ENCODE data around the gene RNF168. TPM values are rescaled to one million over a fixed set of nuclear protein-coding genes. Genes with fewer than 3 reads are reported as not detected.
A peak's percentile ranks its signal among the peaks of the same experiment; 100 is the strongest.
"Not testable (repeated sequence)": the region's sequence is repeated elsewhere in the genome, so short reads cannot be mapped to it uniquely, and the experiment has no call there.

RNF168 gene
- total and polyA plus RNA-seq, 12 donors = 6.4 to 32.8 (median 20.4) TPM

GRCh38 chr3:196432137-196432879 lies 71.3 kb downstream of the RNF168 start, which contains the start of gene UBXN7:
TSS of gene UBXN7 (minus strand) at chr3:196432427. CDS start at chr3:196432399, 28 bp downstream.
- peak; percentile 95 to 98 for DNase-seq
- Histone ChIP-seq H3K27me3 (no peaks in the 10 kb centered on the region), H3K4me3 (peak within 1 kb of the TSS; percentile 71 to 100 (median 96)), H3K9me3 (no peaks in the 10 kb centered on the region), H3K27ac (peak within 1 kb of the TSS; percentile 80 to 99 (median 94)), H3K4me1 (peaks cover 0 to 44% (median 24%) of the 10 kb centered on the region in 9 donors), H3K36me3 (peaks cover 0 to 8% (median 0%) of the 10 kb centered on the region in 9 donors)
- WGBS, 2 donors = 0 to 1% methylated on average over 67 of the region's 67 CpGs
- intact Hi-C loops (cut with DNase I) = loop anchor here in 3 of 10 donors (5.0 to 10.0 kb wide), 2 partner anchors 70 to 118 kb away; partner anchors contain the start of genes RNF168 (in 2 of the 3) and DYNLT2B (in 1 of the 3)
- TF ChIP-seq CTCF (IDR thresholded peaks at IDR 0.05) = no peak
- peak; percentile 97 to 99 (median 98) for ATAC-seq

GRCh38 chr3:196431181-196432136 lies 72.1 kb downstream of the RNF168 start:
- Histone ChIP-seq H3K27ac (peak overlapping the region; percentile 80 to 99 (median 94)), H3K27me3 (no peaks in the 10 kb centered on the region), H3K9me3 (no peaks in the 10 kb centered on the region), H3K4me3 (peak overlapping the region; percentile 71 to 100 (median 96)), H3K4me1 (peaks cover 0 to 50% (median 24%) of the 10 kb centered on the region in 9 donors), H3K36me3 (peaks cover 0 to 16% (median 0%) of the 10 kb centered on the region in 9 donors)
- intact Hi-C loops (cut with DNase I) = loop anchor here in 3 of 10 donors (5.0 to 10.0 kb wide), 2 partner anchors 71 to 117 kb away; partner anchors contain the start of genes RNF168 (in 2 of the 3) and DYNLT2B (in 1 of the 3)
- 1 to 2% methylated on average over 46 to 50 of the region's 50 CpGs for WGBS, 2 donors
- DNase-seq (peak; percentile 10 to 28), ATAC-seq (peak; percentile 36 to 75 (median 52))
- no peak for TF ChIP-seq CTCF (IDR thresholded peaks at IDR 0.05)

- intact Hi-C loops (cut with DNase I) = no loop called here
- 69 to 71% methylated on average over 6 of the region's 6 CpGs for WGBS, 2 donors
- Histone ChIP-seq H3K27ac (no peak overlapping the region), H3K9me3 (no peaks in the 10 kb centered on the region), H3K27me3 (no peaks in the 10 kb centered on the region), H3K4me1 (peaks cover 0 to 60% (median 28%) of the 10 kb centered on the region in 9 donors), H3K4me3 (no peak overlapping the region), H3K36me3 (peaks cover 0 to 25% (median 0%) of the 10 kb centered on the region in 9 donors)
- TF ChIP-seq CTCF (IDR thresholded peaks at IDR 0.05) = no peak
- DNase-seq (no peak), ATAC-seq (no peak)
Measured at GRCh38 chr3:196428041-196428440, 75.5 kb downstream of the RNF168 start.

- H3K4me3 ChIP-seq; H3K27ac ChIP-seq; intact Hi-C loops (cut with DNase I); H3K27me3 ChIP-seq; DNase-seq; H3K9me3 ChIP-seq; ATAC-seq: not testable (repeated sequence)
- Histone ChIP-seq H3K36me3 (peaks cover 0 to 25% (median 0%) of the 10 kb centered on the region in 9 donors), H3K4me1 (peaks cover 0 to 74% (median 38%) of the 10 kb centered on the region in 9 donors)
- WGBS, 2 donors = 88 to 92% methylated on average over 6 of the region's 6 CpGs
Measured at GRCh38 chr3:196424421-196424820, 79.1 kb downstream of the RNF168 start.
